ENCODE measurements around the gene NFIX. TPM values are rescaled to one million over a fixed set of nuclear protein-coding genes. Genes with fewer than 3 reads are reported as not detected.
A peak's percentile ranks its signal among the peaks of the same experiment; 100 is the strongest.

The NFIX gene
- total and polyA plus RNA-seq, 9 of the 15 experiments (the other 6 are each of a cell fraction or from before 2014, with no cell fraction given), result 0.28 to 26.8 (median 5.4) TPM

GRCh38 chr19:13103581-13104359 lies 108.5 kb downstream of the NFIX start (continued):
- TF ChIP-seq ZNF318 (IDR thresholded peaks at IDR 0.05; ENCODE audit: borderline replicate concordance in 1 of 2, low read depth in 1 of 2) (0 out of 4 replicates have a peak, but pooled peaks of 1 of the 2 experiments have one; percentile 20), ZBTB33 (CRISPR knock-in tag; IDR thresholded peaks at IDR 0.05) (no peak), AFF1 (IDR thresholded peaks at IDR 0.05; ENCODE audit: low read depth in 1 of 2, partially characterized antibody in 2 of 2) (peak in 1 of 2 experiments; percentile 40), TRIM28 (IDR thresholded peaks at IDR 0.05) (0 out of 2 replicates have a peak, but pooled peaks have one; percentile 14), THRAP3 (IDR thresholded peaks at IDR 0.05; ENCODE audit: borderline replicate concordance) (0 out of 2 replicates have a peak, but pooled peaks have one; percentile 62), ZNF395 (CRISPR knock-in tag; IDR thresholded peaks at IDR 0.05) (peak; percentile 34), HDAC1 (IDR thresholded peaks at IDR 0.05) (no peak), CEBPG (CRISPR knock-in tag; IDR thresholded peaks at IDR 0.05) (no peak), CEBPG (tag; conservative IDR thresholded peaks at IDR 0.05 in 1 of 2, IDR thresholded peaks at IDR 0.05 in 1 of 2) (peak in 1 of 2 experiments; percentile 38; a peak in 1 of 4 replicates)
